GM12878 (cell line): ENCODE results near the gene GALNT9. TPM values are rescaled to one million over a fixed set of nuclear protein-coding genes. Genes with fewer than 3 reads are reported as not detected.

ENCODE experiments used
- ATAC-seq: fragments of 200-7000 bp; cut with Tn5 transposase; 3 replicates; pipeline ENCODE4 v1.9.1; 2020; ENCODE audit warnings: mild to moderate bottlenecking, moderate library complexity
- BruUV-seq: library from RNA; stranded (reverse); fragments of 400-500 nt; replicated peaks from 2 replicates; lab custom pipeline; 2021; lab: Mats Ljungman, UMichigan
- CTCF ChIA-PET: fragments of 300-600 bp; sonication (Branson Sonifier 250); formaldehyde crosslinking; extraction: SDS; loops from one replicate; lab custom pipeline; 2021; ENCODE audit warnings: inconsistent platforms; lab: Yijun Ruan, JAX
- POLR2A ChIA-PET: fragments of 350-600 bp; formaldehyde crosslinking; extraction: SDS; loops from one replicate; lab custom pipeline; 2021; ENCODE audit warnings: inconsistent platforms; lab: Charles Lee
- RAD21 ChIA-PET: fragments of 300-600 bp; sonication (Branson Sonifier 250); formaldehyde crosslinking; loops from one replicate; lab custom pipeline; 2023; ENCODE audit warnings: antibody characterized with exemption; ENCODE audit not compliant: unreplicated experiment; lab: Charles Lee
- SMC1A ChIA-PET: fragments of 300-600 bp; sonication (Branson Sonifier 250); formaldehyde crosslinking; loops from one replicate; lab custom pipeline; 2023; ENCODE audit not compliant: unreplicated experiment, uncharacterized antibody; lab: Charles Lee
- DNase-seq: peaks from one replicate; pipeline ENCODE4 v3.0.0-alpha.2; 2011; ENCODE audit warnings: low read depth, low spot score
- FAIRE-seq: peaks from 3 replicates; lab custom pipeline; 2011; peaks lifted over from hg19 to GRCh38; lab: Jason Lieb, UNC
- H2AFZ ChIP-seq: 2 replicates; pipeline ENCODE4 v1.6.0; 2011; ENCODE audit warnings: low read depth, low read length, control low read depth; ENCODE audit not compliant: control insufficient read depth
- H3K27ac ChIP-seq: 2 replicates; pipeline ENCODE4 v1.5.1; 2011; ENCODE audit warnings: control low read depth; ENCODE audit not compliant: control insufficient read depth, insufficient read depth
- H3K27me3 ChIP-seq, 2 experiments: replicated peaks in 1 of 2; 2 replicates each; pipeline versions ENCODE4 v1.6.0 to v1.6.1; 2011; ENCODE audit warnings: low read length in 1 of 2; ENCODE audit not compliant: control insufficient read depth in 2 of 2, insufficient read depth in 2 of 2
- H3K36me3 ChIP-seq, 2 experiments: 2 replicates each; pipeline ENCODE4 v1.5.1; 2011; ENCODE audit warnings: low read length in 1 of 2; ENCODE audit not compliant: control insufficient read depth in 2 of 2, insufficient read depth in 2 of 2
- H3K4me1 ChIP-seq: 2 replicates; pipeline ENCODE4 v1.6.1; 2011; ENCODE audit warnings: mild to moderate bottlenecking, low read length, moderate library complexity, mixed read lengths; ENCODE audit not compliant: control insufficient read depth, insufficient read depth
- H3K4me2 ChIP-seq: 2 replicates; pipeline ENCODE4 v1.6.0; 2011; ENCODE audit warnings: control low read depth; ENCODE audit not compliant: control insufficient read depth, insufficient read depth
- H3K4me3 ChIP-seq: fragments of 200-600 bp; sonication (generic); 2 replicates; pipeline ENCODE4 v1.5.1; 2016
- H3K79me2 ChIP-seq: 2 replicates; pipeline ENCODE4 v1.6.0; 2011; ENCODE audit warnings: low read length; ENCODE audit not compliant: control insufficient read depth, insufficient read depth
- H3K9ac ChIP-seq: 2 replicates; pipeline ENCODE4 v1.8.0; 2011; ENCODE audit warnings: low read length, control low read depth, mixed read lengths; ENCODE audit not compliant: control insufficient read depth, insufficient read depth
- H3K9me3 ChIP-seq: replicated peaks from 3 replicates; pipeline ENCODE4 v1.5.1; 2011; ENCODE audit warnings: mild to moderate bottlenecking, low read length; ENCODE audit not compliant: control insufficient read depth, insufficient read depth
- H4K20me1 ChIP-seq: 2 replicates; pipeline ENCODE4 v1.6.0; 2011; ENCODE audit not compliant: control insufficient read depth, insufficient read depth
- CBFB ChIP-seq: IDR thresholded peaks from 2 replicates; pipeline ENCODE4 v1.6.1; 2016; ENCODE audit warnings: antibody characterized with exemption, low read depth
- EP300 ChIP-seq, 2 experiments: fragments of 150-350 bp in 1 of 2; IDR thresholded peaks; 2 replicates each; pipeline ENCODE4 v1.6.1; 2011 to 2012; ENCODE audit warnings: low read depth in 2 of 2, low read length in 2 of 2, borderline replicate concordance in 1 of 2, improper control_type of control experiment in 1 of 2, inconsistent platforms in 1 of 2; ENCODE audit not compliant: control insufficient read depth in 1 of 2
- GATAD2B ChIP-seq: fragments of 450-650 bp; conservative IDR thresholded peaks from 2 replicates; pipeline ENCODE4 v1.6.1; 2017; ENCODE audit warnings: low read depth, mild to moderate bottlenecking, moderate library complexity
- MXI1 ChIP-seq: fragments of 150-350 bp; IDR thresholded peaks from 2 replicates; pipeline ENCODE4 v1.6.1; 2011; ENCODE audit warnings: low read depth, mild to moderate bottlenecking, inconsistent platforms, low read length, improper control_type of control experiment
- NFYB ChIP-seq: IDR thresholded peaks from 2 replicates; pipeline ENCODE4 v1.6.1; 2011; ENCODE audit warnings: low read depth, mild to moderate bottlenecking, low read length, improper control_type of control experiment, moderate library complexity; ENCODE audit not compliant: insufficient read depth
- RAD21 ChIP-seq: IDR thresholded peaks from 2 replicates; pipeline ENCODE4 v1.6.1; 2011; ENCODE audit warnings: mild to moderate bottlenecking, low read depth, low read length, moderate library complexity; ENCODE audit not compliant: insufficient read depth
- TAF1 ChIP-seq: IDR thresholded peaks from 2 replicates; pipeline ENCODE4 v1.6.1; 2011; ENCODE audit warnings: mild to moderate bottlenecking, low read depth, low read length, borderline replicate concordance
- WGBS: methylation state at CpG from one replicate; pipeline ENCODE4 v1.1.6; 2016; ENCODE audit warnings: low lambda C conversion rate; ENCODE audit not compliant: insufficient replicate concordance, insufficient coverage; ENCODE audit errors: missing lambda C conversion rate; 5-methylcytosine and 5-hydroxymethylcytosine counted together
- in situ Hi-C: fragments of 300-500 bp; cut with MboI; formaldehyde crosslinking; loops from 9 replicates; pipeline ENCODE4 v1.14.3; 2018; ENCODE audit warnings: mixed read lengths
- intact Hi-C: fragments of 100-400 bp; cut with micrococcal nuclease; formaldehyde crosslinking; loops from one replicate; pipeline ENCODE4 v1.14.2; 2022; ENCODE audit not compliant: unreplicated experiment
- polyA plus RNA-seq, 11 experiments: library from polyadenylated mRNA; depleted of rRNA in 4 of 11; unstranded in 6 of 11; stranded (reverse) in 5 of 11; fragments of >200 nt; fragmentation: Nextera tagmentation in 4 of 11; fragmentation: Illumina TruSeq in 1 of 11; extraction: Ambion mirVana in 4 of 11; extraction: Trizol in 1 of 11; gene quantifications; 1 replicate in 1 of 11; 2 replicates in 10 of 11; pipeline versions ENCODE4 v1.2.1 to v1.2.3, GENCODE V29; 2011 to 2016; ENCODE audit warnings: inconsistent platforms in 2 of 11, missing spikeins in 2 of 11, low read depth in 1 of 11
- total RNA-seq, 4 experiments: library from RNA; depleted of rRNA in 3 of 4; stranded (reverse); fragments of >200 nt in 3 of 4; fragmentation: Illumina TruSeq in 1 of 4; extraction: Trizol in 1 of 4; gene quantifications; 2 replicates each; pipeline versions ENCODE4 v1.2.1 to v1.2.3, GENCODE V29; 2013 to 2021
- TF ChIP-seq, protein P1 (sequence below): IDR thresholded peaks from 2 replicates; pipeline ENCODE4 v1.6.1; 2012; ENCODE audit warnings: low read depth, low read length, improper control_type of control experiment
- TF ChIP-seq, protein P2 (sequence below): fragments of 450-650 bp; IDR thresholded peaks from 2 replicates; pipeline ENCODE4 v1.6.1; 2018; ENCODE audit warnings: mild to moderate bottlenecking, low read depth, moderate library complexity; ENCODE audit not compliant: partially characterized antibody
- TF ChIP-seq, protein P3 (sequence below): fragments of 450-650 bp; IDR thresholded peaks from 2 replicates; pipeline ENCODE4 v1.6.1; 2017; ENCODE audit warnings: antibody characterized with exemption, mild to moderate bottlenecking, moderate library complexity
- TF ChIP-seq, protein P4 (sequence below): IDR thresholded peaks from 2 replicates; pipeline ENCODE4 v1.6.1; 2011; ENCODE audit warnings: borderline replicate concordance, low read depth, mild to moderate bottlenecking, moderate library complexity, mixed read lengths, low read length; ENCODE audit not compliant: insufficient read depth; ENCODE audit errors: extremely low read length

GALNT9 gene
- total and polyA plus RNA-seq, 10 of the 15 experiments (the other 5 are each of a cell fraction or from before 2014, with no cell fraction given) = 0.04 TPM; not detected in 9

DNA sequence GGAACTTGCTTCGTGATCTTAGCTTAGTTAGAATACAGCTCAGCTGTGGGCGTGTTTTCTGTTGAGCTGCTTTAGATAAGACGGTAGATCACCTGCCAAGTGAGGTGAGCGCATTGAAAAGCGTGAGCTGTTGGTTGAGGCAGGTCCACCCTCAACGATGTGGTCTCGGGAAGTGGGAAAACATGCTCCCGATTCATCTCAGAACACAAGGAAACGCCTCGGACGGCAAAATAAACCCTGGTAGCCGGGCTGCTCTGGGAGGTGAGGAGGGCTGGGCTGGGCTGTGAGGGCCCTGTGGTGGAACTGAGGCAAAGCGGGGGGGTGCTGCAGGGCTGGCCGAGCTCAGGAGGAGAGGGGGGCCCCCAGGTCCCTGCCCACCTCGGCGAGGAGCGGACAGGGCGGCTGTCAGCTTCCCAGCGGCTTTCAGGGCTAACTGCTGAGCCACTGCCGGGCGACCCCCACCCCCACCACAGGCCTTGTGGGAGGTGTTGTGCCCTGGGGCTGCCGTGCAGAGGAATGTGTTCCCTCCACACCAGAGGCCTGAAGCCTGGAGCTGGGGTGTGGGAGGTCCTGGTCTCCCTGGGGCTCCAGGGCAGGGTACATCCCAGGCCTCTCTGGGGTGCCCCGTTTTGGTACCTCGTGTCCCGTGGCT lies 154.4 kb downstream of the GALNT9 start:
- 45% methylated on average over 25 of the region's 25 CpGs for WGBS
- Histone ChIP-seq H3K36me3 (no peaks in the 10 kb centered on the region), H3K4me2 (peak overlapping the region; percentile 9; the same call in 1 of the 2 replicates), H3K9me3 (no peaks in the 10 kb centered on the region), H2AFZ (peak overlapping the region; percentile 45), H3K27me3 (no peaks in the 10 kb centered on the region), H4K20me1 (no peaks in the 10 kb centered on the region), H3K79me2 (no peaks in the 10 kb centered on the region), H3K4me3 (no peak overlapping the region), H3K4me1 (peaks cover 9% of the 10 kb centered on the region), H3K9ac (no peak overlapping the region), H3K27ac (no peak overlapping the region)
- in situ Hi-C loops = no loop called here
- intact Hi-C loops = no loop called here
- RAD21 ChIA-PET = no interaction called here
- no peak for TF ChIP-seq TAF1
- no peak for TF ChIP-seq GATAD2B
- TF ChIP-seq, protein P1, sequence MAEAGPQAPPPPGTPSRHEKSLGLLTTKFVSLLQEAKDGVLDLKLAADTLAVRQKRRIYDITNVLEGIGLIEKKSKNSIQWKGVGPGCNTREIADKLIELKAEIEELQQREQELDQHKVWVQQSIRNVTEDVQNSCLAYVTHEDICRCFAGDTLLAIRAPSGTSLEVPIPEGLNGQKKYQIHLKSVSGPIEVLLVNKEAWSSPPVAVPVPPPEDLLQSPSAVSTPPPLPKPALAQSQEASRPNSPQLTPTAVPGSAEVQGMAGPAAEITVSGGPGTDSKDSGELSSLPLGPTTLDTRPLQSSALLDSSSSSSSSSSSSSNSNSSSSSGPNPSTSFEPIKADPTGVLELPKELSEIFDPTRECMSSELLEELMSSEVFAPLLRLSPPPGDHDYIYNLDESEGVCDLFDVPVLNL = no peak
- TF ChIP-seq, protein P2, sequence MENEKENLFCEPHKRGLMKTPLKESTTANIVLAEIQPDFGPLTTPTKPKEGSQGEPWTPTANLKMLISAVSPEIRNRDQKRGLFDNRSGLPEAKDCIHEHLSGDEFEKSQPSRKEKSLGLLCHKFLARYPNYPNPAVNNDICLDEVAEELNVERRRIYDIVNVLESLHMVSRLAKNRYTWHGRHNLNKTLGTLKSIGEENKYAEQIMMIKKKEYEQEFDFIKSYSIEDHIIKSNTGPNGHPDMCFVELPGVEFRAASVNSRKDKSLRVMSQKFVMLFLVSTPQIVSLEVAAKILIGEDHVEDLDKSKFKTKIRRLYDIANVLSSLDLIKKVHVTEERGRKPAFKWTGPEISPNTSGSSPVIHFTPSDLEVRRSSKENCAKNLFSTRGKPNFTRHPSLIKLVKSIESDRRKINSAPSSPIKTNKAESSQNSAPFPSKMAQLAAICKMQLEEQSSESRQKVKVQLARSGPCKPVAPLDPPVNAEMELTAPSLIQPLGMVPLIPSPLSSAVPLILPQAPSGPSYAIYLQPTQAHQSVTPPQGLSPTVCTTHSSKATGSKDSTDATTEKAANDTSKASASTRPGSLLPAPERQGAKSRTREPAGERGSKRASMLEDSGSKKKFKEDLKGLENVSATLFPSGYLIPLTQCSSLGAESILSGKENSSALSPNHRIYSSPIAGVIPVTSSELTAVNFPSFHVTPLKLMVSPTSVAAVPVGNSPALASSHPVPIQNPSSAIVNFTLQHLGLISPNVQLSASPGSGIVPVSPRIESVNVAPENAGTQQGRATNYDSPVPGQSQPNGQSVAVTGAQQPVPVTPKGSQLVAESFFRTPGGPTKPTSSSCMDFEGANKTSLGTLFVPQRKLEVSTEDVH = no peak
- no peak for TF ChIP-seq EP300 (IDR thresholded peaks at IDR 0.05; ENCODE audit: borderline replicate concordance in 1 of 2, control insufficient read depth in 1 of 2, low read depth in 2 of 2, low read length in 2 of 2)
- TF ChIP-seq RAD21 = no peak
- no peak for TF ChIP-seq CBFB
- no peak for TF ChIP-seq NFYB
- TF ChIP-seq, protein P3, sequence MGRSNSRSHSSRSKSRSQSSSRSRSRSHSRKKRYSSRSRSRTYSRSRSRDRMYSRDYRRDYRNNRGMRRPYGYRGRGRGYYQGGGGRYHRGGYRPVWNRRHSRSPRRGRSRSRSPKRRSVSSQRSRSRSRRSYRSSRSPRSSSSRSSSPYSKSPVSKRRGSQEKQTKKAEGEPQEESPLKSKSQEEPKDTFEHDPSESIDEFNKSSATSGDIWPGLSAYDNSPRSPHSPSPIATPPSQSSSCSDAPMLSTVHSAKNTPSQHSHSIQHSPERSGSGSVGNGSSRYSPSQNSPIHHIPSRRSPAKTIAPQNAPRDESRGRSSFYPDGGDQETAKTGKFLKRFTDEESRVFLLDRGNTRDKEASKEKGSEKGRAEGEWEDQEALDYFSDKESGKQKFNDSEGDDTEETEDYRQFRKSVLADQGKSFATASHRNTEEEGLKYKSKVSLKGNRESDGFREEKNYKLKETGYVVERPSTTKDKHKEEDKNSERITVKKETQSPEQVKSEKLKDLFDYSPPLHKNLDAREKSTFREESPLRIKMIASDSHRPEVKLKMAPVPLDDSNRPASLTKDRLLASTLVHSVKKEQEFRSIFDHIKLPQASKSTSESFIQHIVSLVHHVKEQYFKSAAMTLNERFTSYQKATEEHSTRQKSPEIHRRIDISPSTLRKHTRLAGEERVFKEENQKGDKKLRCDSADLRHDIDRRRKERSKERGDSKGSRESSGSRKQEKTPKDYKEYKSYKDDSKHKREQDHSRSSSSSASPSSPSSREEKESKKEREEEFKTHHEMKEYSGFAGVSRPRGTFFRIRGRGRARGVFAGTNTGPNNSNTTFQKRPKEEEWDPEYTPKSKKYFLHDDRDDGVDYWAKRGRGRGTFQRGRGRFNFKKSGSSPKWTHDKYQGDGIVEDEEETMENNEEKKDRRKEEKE = no peak
- TF ChIP-seq MXI1 = no peak
- TF ChIP-seq, protein P4, sequence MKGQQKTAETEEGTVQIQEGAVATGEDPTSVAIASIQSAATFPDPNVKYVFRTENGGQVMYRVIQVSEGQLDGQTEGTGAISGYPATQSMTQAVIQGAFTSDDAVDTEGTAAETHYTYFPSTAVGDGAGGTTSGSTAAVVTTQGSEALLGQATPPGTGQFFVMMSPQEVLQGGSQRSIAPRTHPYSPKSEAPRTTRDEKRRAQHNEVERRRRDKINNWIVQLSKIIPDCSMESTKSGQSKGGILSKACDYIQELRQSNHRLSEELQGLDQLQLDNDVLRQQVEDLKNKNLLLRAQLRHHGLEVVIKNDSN = no peak
- SMC1A ChIA-PET = no interaction called here
- CTCF ChIA-PET = no interaction called here
- DNase-seq (no peak), FAIRE-seq (no peak), ATAC-seq (no peak)
- POLR2A ChIA-PET = no interaction called here
- BruUV-seq = no TSS peak
